ENCODE data around the gene MYH11.

MYH11 gene

DNA sequence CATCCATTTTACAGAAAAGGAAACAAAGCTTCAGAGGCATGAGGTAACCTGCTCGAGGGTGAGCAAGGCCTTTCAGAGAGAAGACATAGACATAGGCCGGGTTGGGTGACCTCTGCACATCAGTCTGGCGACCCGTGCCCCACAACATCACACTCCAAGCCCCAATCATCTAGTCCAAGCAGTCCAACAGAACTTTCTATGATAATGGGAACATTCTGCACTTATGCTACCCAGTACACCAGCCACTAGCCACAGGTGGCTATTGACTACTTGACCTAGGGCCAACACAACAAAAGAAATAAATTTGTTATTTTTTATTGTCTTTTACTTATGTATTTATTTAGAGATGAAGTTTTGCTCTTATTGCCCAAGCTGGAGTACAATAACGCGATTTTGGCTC, 20.8 kb downstream of the MYH11 start:
- Histone ChIP-seq H3K27ac (ENCODE audit: low read length) (no peak overlapping the region), H3K4me3 (ENCODE audit: low read length) (no peak overlapping the region), H3K9me3 (ENCODE audit: control insufficient read depth, low read depth, low read length) (no peaks in the 10 kb centered on the region), H3K4me1 (ENCODE audit: control insufficient read depth, low read depth, low read length) (no peaks in the 10 kb centered on the region), H3K9ac (ENCODE audit: low read length) (no peak overlapping the region), H3K27me3 (ENCODE audit: control insufficient read depth, insufficient read depth, low read length) (no peaks in the 10 kb centered on the region), H3K36me3 (ENCODE audit: control insufficient read depth, low read depth, low read length) (no peaks in the 10 kb centered on the region)

GRCh38 chr16:15835136-15835878, 21.5 kb downstream of the MYH11 start:
- no peak overlapping the region for H3K27ac ChIP-seq (ENCODE audit: low read length)
- H3K36me3 ChIP-seq (ENCODE audit: control insufficient read depth, low read depth, low read length): no peaks in the 10 kb centered on the region
- H3K9me3 ChIP-seq (ENCODE audit: control insufficient read depth, low read depth, low read length): no peaks in the 10 kb centered on the region
- no peaks in the 10 kb centered on the region for H3K27me3 ChIP-seq (ENCODE audit: control insufficient read depth, insufficient read depth, low read length)
- H3K9ac ChIP-seq (ENCODE audit: low read length): no peak overlapping the region
- no peaks in the 10 kb centered on the region for H3K4me1 ChIP-seq (ENCODE audit: control insufficient read depth, low read depth, low read length)
- H3K4me3 ChIP-seq (ENCODE audit: low read length): no peak overlapping the region

GRCh38 chr16:15834502-15834901, 22.3 kb downstream of the MYH11 start:
- Histone ChIP-seq H3K27me3 (ENCODE audit: control insufficient read depth, insufficient read depth, low read length) (no peaks in the 10 kb centered on the region), H3K36me3 (ENCODE audit: control insufficient read depth, low read depth, low read length) (no peaks in the 10 kb centered on the region), H3K4me3 (ENCODE audit: low read length) (no peak overlapping the region), H3K4me1 (ENCODE audit: control insufficient read depth, low read depth, low read length) (no peaks in the 10 kb centered on the region), H3K9me3 (ENCODE audit: control insufficient read depth, low read depth, low read length) (no peaks in the 10 kb centered on the region), H3K27ac (ENCODE audit: low read length) (no peak overlapping the region), H3K9ac (ENCODE audit: low read length) (no peak overlapping the region)

DNA sequence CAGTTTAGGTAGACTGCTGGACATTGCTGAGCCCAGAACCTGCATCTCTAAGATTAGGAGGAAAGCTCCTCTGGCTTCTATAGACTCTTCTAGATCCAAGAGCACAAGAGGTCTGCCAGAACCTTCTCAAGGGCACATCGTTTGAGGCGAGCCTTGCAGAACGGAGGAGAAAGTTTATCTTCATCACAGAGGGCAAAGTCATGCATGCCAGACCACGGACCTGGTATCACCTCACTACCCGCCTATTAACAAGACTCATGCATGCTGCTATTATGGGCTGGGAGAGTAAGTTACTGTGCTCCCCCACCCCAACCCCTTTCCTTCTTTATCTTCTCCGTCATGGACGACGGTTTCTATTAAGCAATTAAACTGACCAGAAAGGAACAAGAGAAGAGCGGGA, 23.3 kb downstream of the MYH11 start:
- H3K36me3 ChIP-seq (ENCODE audit: control insufficient read depth, low read depth, low read length): no peaks in the 10 kb centered on the region
- H3K9ac ChIP-seq (ENCODE audit: low read length): no peak overlapping the region
- H3K4me3 ChIP-seq (ENCODE audit: low read length): no peak overlapping the region
- no peak overlapping the region for H3K27ac ChIP-seq (ENCODE audit: low read length)
- no peaks in the 10 kb centered on the region for H3K4me1 ChIP-seq (ENCODE audit: control insufficient read depth, low read depth, low read length)
- no peaks in the 10 kb centered on the region for H3K9me3 ChIP-seq (ENCODE audit: control insufficient read depth, low read depth, low read length)
- H3K27me3 ChIP-seq (ENCODE audit: control insufficient read depth, insufficient read depth, low read length): no peaks in the 10 kb centered on the region

DNA sequence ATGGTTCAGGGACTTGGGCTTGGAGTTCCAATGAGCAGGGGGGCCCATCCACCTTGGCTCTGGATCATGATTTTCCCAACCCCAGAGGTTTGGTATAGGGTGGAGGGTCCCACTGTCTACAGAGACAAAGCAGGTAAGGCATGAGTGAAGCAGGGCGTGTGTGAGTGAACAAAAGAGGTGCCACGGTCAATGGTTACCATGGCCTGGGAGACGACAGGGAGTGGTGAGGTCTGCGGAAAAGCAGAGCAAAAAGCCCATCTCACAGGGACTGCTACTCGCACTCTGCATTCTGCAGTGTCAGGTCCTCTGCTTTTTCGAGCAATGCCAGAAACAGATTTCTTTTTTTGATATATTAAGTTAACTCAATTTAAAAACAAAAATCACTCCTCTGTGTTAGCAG, 24.6 kb downstream of the MYH11 start:
- Histone ChIP-seq H3K4me1 (ENCODE audit: control insufficient read depth, low read depth, low read length) (no peaks in the 10 kb centered on the region), H3K36me3 (ENCODE audit: control insufficient read depth, low read depth, low read length) (no peaks in the 10 kb centered on the region), H3K4me3 (ENCODE audit: low read length) (no peak overlapping the region), H3K9ac (ENCODE audit: low read length) (no peak overlapping the region), H3K27ac (ENCODE audit: low read length) (no peak overlapping the region), H3K27me3 (ENCODE audit: control insufficient read depth, insufficient read depth, low read length) (no peaks in the 10 kb centered on the region), H3K9me3 (ENCODE audit: control insufficient read depth, low read depth, low read length) (no peaks in the 10 kb centered on the region)

GRCh38 chr16:15830832-15831451, 25.9 kb downstream of the MYH11 start:
- Histone ChIP-seq H3K4me3 (ENCODE audit: low read length) (no peak overlapping the region), H3K36me3 (ENCODE audit: control insufficient read depth, low read depth, low read length) (no peaks in the 10 kb centered on the region), H3K27me3 (ENCODE audit: control insufficient read depth, insufficient read depth, low read length) (no peaks in the 10 kb centered on the region), H3K4me1 (ENCODE audit: control insufficient read depth, low read depth, low read length) (no peaks in the 10 kb centered on the region), H3K9me3 (ENCODE audit: control insufficient read depth, low read depth, low read length) (no peaks in the 10 kb centered on the region), H3K9ac (ENCODE audit: low read length) (no peak overlapping the region), H3K27ac (ENCODE audit: low read length) (no peak overlapping the region)

DNA sequence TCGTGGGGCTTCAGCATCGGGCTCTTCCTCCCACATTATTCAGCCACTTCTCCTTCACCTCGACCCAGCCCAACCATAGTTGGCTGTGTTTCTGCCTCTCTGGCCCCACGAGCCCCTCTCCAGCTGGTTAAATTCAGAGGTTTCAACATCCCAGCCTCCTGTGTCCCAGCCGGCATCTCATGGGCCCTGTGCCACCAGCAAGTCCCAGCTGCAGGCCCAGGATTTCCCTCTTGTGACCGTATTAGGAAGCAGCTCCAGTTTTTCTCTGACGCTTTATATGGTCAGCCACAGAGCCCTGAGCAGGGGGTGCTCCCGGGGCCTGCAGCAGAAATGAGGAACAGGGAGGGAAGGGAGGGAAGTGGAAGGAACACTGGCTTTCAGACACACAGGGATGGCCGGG, 27.4 kb downstream of the MYH11 start:
- no peaks in the 10 kb centered on the region for H3K9me3 ChIP-seq (ENCODE audit: control insufficient read depth, low read depth, low read length)
- no peaks in the 10 kb centered on the region for H3K4me1 ChIP-seq (ENCODE audit: control insufficient read depth, low read depth, low read length)
- H3K27me3 ChIP-seq (ENCODE audit: control insufficient read depth, insufficient read depth, low read length): no peaks in the 10 kb centered on the region
- no peak overlapping the region for H3K9ac ChIP-seq (ENCODE audit: low read length)
- no peak overlapping the region for H3K27ac ChIP-seq (ENCODE audit: low read length)
- no peak overlapping the region for H3K4me3 ChIP-seq (ENCODE audit: low read length)
- H3K36me3 ChIP-seq (ENCODE audit: control insufficient read depth, low read depth, low read length): no peaks in the 10 kb centered on the region

GRCh38 chr16:15827709-15828343, 29.0 kb downstream of the MYH11 start:
- Histone ChIP-seq H3K4me1 (ENCODE audit: control insufficient read depth, low read depth, low read length) (no peaks in the 10 kb centered on the region), H3K27me3 (ENCODE audit: control insufficient read depth, insufficient read depth, low read length) (no peaks in the 10 kb centered on the region)

GRCh38 chr16:15827299-15827698, 29.5 kb downstream of the MYH11 start:
- Histone ChIP-seq H3K27me3 (ENCODE audit: control insufficient read depth, insufficient read depth, low read length) (no peaks in the 10 kb centered on the region), H3K4me1 (ENCODE audit: control insufficient read depth, low read depth, low read length) (no peaks in the 10 kb centered on the region), H3K9me3 (ENCODE audit: control insufficient read depth, low read depth, low read length) (no peaks in the 10 kb centered on the region)

More at GRCh38 chr16:15827709-15828343, 29.0 kb downstream of the MYH11 start:
- Histone ChIP-seq H3K9me3 (ENCODE audit: control insufficient read depth, low read depth, low read length) (no peaks in the 10 kb centered on the region), H3K4me3 (ENCODE audit: low read length) (no peak overlapping the region), H3K9ac (ENCODE audit: low read length) (no peak overlapping the region), H3K27ac (ENCODE audit: low read length) (no peak overlapping the region), H3K36me3 (ENCODE audit: control insufficient read depth, low read depth, low read length) (no peaks in the 10 kb centered on the region)

GRCh38 chr16:15825750-15826305, 31.0 kb downstream of the MYH11 start:
- H3K9me3 ChIP-seq (ENCODE audit: control insufficient read depth, low read depth, low read length): no peaks in the 10 kb centered on the region
- no peak overlapping the region for H3K4me3 ChIP-seq (ENCODE audit: low read length)
- no peaks in the 10 kb centered on the region for H3K36me3 ChIP-seq (ENCODE audit: control insufficient read depth, low read depth, low read length)
- no peaks in the 10 kb centered on the region for H3K4me1 ChIP-seq (ENCODE audit: control insufficient read depth, low read depth, low read length)
- no peak overlapping the region for H3K27ac ChIP-seq (ENCODE audit: low read length)
- no peak overlapping the region for H3K9ac ChIP-seq (ENCODE audit: low read length)
- no peaks in the 10 kb centered on the region for H3K27me3 ChIP-seq (ENCODE audit: control insufficient read depth, insufficient read depth, low read length)

More at GRCh38 chr16:15827299-15827698, 29.5 kb downstream of the MYH11 start:
- H3K9ac ChIP-seq (ENCODE audit: low read length): no peak overlapping the region
- no peak overlapping the region for H3K4me3 ChIP-seq (ENCODE audit: low read length)
- no peak overlapping the region for H3K27ac ChIP-seq (ENCODE audit: low read length)
- no peaks in the 10 kb centered on the region for H3K36me3 ChIP-seq (ENCODE audit: control insufficient read depth, low read depth, low read length)

DNA sequence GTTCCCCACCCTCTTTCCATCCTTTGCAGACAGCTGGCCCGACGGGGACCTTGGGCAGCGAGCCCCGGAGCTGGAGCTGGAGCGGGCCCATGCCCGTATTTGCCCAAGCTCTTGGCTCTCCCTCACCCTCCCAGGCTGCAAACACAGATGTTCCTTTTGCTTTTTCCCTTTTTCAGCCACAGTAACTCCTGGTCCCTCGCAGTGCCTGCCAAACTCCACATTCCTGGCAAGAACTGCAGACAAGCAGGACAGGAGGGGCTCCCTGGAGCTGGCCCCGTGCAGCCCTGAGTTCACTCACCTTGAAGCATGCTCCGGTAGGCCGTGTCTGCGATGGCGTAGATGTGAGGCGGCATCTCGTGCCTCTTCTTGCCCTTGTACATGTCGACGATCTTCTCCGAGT, 33.9 kb downstream of the MYH11 start:
- H3K4me3 ChIP-seq (ENCODE audit: low read length): no peak overlapping the region
- no peaks in the 10 kb centered on the region for H3K27me3 ChIP-seq (ENCODE audit: control insufficient read depth, insufficient read depth, low read length)
- no peaks in the 10 kb centered on the region for H3K9me3 ChIP-seq (ENCODE audit: control insufficient read depth, low read depth, low read length)
- no peaks in the 10 kb centered on the region for H3K4me1 ChIP-seq (ENCODE audit: control insufficient read depth, low read depth, low read length)
- H3K27ac ChIP-seq (ENCODE audit: low read length): no peak overlapping the region
- H3K9ac ChIP-seq (ENCODE audit: low read length): no peak overlapping the region
- H3K36me3 ChIP-seq (ENCODE audit: control insufficient read depth, low read depth, low read length): no peaks in the 10 kb centered on the region
